ENCODE results near the gene PDE1C.
"Not testable (repeated sequence)": the region's sequence is repeated elsewhere in the genome, so short reads cannot be mapped to it uniquely, and the experiment has no call there.

The PDE1C gene

GRCh38 chr7:32070406-32071360 lies at the start of gene PDE1C:
Gene PDE1C, minus strand, starts transcription at chr7:32070407.
- no peak for DNase-seq

DNA sequence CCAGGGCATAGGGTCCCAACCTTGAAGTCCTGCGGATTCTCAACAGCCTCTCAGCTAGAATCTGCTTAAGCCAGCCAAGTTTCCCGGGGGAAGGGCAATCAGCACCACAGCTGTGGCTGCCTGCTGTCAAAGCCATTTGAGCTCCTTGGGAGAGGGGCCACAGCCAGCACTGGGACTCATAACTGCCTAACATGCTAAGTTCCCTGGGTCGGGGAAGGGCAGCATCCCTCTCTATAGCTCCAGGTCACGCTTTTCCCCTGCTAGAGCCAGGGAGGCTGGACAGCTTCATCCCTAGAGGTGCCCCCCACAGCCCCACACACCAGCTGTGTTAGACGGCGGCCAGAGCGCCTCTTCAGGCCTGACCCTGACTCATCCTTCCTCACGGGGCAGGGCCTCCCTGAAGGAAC lies 49.6 kb upstream of the PDE1C start:
- no peak for DNase-seq

DNA sequence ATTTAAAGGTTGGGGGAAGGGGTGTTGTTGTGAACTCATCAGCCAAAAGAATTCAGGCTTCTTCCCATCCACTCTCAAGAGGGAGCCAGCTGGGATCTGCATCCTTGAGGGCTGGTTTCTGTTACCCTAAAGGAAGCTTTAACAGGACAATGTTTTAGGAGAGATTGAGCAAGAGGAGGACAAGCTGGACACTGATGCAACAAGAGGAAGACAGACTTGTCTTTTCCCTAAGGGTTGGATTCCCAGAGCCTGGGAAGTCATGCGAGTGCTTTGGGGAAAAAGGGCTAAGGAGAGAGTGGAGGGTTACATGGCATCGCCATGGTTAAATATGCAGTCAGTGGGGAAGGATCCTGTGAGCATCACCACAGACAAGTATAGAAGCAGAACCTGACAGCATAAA lies 47.6 kb upstream of the PDE1C start:
- DNase-seq, result no peak

DNA sequence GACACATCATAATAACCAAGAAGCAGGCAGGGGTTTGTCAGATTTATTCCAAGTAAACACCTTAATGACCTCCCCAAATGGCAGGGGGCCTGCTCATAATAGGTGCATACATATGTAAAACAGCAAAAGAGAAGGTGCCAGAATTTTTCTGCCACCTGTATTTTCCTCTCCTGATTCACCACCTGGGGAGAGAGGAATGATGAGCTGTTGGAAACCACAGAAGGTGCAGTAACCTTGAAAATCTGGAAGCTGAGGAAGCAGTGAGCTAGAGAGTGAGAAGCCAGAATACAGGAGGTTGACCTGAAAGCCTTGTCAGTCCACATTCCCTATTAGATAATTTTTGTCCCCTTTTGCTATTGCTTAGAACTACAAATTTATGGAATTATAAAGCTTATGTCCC lies 46.2 kb upstream of the PDE1C start:
- DNase-seq, result no peak

DNA sequence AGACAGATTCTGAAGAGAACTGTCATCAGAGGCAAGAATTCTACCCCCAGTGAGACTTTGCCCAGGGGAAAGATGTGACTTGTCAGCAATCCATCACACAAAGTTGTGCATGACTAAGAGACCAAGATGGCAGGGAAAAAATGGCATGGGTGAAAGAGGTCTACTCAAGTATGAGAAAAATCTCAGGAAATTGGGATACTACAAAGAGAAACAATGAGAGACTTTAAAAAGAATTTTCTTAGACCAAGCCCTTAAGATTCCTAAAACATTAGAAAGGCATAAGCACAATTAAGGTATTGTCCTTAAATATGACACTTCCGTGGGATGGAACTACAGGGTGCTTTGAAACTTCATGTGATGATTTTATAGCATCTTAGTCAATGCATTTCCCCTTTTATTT lies 45.6 kb upstream of the PDE1C start:
- DNase-seq, result no peak

DNA sequence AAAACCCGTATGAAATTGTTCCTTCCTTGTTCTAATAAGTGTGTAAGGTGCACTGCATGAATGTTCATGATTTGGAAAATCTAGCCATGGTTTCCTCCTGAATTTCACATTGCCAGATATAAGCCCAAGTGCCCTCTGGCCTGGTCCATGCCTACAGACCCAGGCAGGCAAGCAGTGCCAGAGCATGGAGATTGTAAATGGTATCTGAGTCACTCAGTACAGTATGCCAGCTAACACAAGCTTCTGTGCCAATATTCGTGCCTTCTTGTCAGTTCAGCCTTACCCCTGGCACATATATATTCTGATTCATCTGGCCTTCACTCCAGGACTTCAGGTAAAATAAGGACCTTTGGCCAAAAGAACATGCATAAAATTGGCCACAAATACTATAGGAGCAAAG lies 38.4 kb upstream of the PDE1C start:
- no peak for DNase-seq

DNA sequence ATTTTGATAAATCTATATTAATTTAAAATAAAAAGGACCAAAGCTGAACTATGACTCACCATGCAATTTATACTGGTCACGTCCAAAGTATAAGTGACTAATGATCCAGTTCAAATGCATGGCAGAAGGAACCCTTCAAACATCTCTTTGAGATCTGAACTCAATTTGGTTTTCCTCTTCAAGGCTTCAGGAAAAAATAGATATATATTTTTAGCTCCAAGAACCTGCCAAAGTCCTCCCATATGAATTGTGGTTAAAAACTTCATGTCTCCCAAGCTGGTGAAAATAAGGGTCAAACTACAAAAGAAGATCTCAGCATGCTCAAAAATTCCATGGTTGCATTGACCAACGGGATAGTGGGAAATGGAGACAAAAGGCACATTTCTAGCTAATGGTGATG lies 34.6 kb upstream of the PDE1C start:
- no peak for DNase-seq

DNA sequence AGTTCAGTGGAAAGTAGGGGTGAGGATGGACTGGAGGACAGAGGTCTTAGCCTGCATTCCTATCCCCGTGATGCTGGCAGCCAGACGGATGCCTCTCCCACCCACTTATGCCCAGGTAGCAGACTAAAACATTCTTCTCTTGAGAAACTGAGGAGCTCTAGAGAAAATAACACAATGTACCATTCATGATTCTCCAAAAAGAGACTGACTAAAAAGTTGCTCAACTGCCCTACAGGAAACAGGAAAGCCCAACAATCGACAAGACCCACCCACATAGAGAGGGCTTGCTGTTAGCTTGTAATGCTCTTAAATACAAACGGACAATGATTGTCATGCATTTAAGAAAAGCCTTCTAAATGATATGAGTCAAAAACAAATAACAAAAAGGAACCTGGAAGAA lies 33.2 kb upstream of the PDE1C start:
- no peak for DNase-seq

DNA sequence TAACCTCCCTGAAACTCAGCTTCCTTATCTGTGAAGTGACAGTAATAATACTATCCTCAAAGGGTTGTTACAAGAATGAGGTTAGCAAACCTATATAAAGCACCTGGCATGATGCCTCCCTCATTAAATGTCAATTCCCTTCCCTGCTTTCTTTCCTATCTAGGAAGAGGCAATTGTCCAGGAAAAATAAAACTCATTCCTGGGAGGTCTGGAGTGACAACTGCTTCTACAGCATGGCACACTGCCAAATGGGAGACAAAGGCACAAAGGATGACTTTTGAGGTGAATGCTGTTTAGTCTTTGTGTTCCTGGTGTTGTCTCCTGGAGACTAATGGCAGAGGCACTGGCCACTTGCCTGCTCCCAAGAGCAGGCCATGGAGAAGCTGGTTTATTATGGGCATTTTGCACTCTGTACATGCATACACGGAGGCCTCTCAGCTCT lies 32.2 kb upstream of the PDE1C start:
- DNase-seq, result no peak

DNA sequence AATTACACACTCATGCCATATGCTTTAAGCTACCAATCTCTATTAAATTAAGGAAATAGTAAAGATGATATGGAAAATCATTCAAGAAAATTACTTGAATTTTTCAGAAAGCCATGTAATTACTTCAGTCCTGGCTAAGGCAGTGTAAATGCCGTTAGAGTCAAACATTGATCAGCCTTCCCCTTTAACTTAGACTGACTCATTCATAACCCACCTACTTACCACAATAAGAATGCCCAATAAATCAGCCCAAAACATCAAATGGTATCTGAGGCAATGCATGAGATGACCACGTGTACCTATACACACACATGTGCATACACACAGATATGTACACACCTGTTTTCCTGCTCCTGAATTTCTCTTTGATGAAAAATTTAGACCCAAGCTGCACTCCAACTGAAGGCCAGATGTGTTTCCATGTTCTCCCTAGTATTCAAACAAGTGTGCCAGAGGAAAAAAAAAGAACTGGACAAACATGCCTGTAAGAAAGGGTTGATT lies 30.2 kb upstream of the PDE1C start:
- no peak for DNase-seq

DNA sequence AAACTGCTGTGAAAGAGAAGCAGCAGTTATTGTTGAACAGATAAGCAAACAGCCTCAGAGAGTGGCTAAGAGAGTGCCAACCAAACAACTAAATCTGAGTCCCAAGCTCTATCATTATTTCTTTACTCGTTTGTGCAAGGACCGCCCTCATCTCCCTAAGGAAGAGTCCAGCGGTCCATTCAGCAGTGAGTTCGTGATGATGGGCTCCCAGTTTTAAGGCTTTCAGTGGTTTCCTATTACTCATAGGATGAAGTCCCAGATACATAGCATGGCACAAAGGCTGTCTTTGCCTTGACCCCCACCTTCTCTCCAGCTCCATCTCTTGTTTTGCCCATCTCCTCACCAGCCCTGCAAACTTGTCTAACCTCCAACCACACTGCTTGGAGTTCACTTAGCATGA lies 24.3 kb upstream of the PDE1C start:
- no peak for DNase-seq

- DNase-seq, result no peak
These were observed 23.5 kb upstream of the PDE1C start for GRCh38 chr7:32093415-32094408.

- DNase-seq, result no peak
These were observed 22.1 kb upstream of the PDE1C start for GRCh38 chr7:32092346-32092745.

DNA sequence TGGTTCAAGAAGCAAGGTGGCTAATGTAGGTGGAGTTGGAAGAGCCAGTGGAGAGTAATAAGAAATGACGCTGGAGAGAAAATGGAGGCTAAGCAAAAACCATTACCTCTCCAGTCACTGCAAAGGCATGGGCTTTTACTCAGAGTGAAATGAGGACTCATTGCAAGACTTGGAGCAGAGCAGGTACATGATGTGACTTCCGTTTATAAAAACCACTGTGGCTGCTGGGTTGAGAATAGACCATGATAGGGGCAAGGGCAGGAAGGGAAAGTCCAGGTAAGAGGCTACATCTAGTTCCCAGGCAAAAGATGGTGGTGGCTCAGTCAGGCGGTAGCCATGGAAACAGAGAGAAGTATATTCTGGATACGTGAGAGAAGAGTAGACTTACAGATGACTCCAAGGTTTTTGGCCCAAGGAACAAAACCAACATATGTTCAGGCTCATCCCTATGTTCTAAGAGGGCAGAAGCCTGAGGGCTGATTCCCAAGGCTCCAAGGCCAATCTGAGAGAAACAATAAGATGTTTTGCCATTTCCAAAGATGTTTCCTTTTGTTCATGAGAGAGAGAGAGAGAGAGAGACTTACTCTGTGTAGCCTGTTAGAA lies 21.5 kb upstream of the PDE1C start:
- no peak for DNase-seq

DNA sequence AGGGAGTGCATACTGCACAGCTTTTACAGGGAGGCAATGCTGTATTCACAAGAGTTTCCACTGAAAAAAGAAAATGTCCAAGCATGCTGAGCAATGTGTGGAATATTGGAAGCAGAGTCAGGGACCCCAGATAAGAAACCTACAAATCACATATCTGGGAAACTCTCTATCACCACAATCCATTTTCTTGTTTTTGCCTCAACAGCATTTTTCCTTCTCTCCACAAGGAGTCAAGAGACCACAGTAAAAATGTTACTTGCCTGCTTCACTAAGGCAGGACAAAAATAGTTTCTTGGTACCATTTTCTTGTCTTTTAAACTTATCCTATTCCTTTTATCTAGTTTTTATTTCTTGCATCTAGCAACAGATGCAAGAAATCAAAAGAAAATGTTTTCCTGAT lies 19.5 kb upstream of the PDE1C start:
- no peak for DNase-seq

- DNase-seq, result no peak
These were observed 19.0 kb upstream of the PDE1C start for GRCh38 chr7:32089256-32089655.

DNA sequence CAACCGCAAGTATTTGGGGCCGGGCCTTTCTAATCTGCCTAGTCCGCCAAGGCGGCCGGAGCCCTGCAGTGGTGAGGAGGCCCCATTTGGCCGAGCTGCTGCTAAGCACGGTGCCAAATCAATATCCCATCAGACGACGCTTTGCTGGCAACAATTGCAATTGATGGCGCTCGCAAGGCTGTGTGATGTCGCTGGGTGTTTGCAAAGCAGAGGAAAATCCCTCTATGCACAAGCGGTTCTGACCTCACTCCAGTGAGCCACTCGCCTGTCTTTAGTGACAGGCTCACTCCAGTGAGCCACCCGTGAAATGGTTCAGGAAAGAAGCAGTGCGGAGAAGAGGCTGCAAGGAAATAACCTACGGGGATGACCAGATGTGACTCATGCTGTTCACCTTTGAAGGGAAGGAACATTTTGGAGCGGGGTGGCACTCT lies 18.3 kb upstream of the PDE1C start:
- DNase-seq, result no peak

- no peak for DNase-seq
These were observed 9.3 kb upstream of the PDE1C start for GRCh38 chr7:32079510-32079909.

DNA sequence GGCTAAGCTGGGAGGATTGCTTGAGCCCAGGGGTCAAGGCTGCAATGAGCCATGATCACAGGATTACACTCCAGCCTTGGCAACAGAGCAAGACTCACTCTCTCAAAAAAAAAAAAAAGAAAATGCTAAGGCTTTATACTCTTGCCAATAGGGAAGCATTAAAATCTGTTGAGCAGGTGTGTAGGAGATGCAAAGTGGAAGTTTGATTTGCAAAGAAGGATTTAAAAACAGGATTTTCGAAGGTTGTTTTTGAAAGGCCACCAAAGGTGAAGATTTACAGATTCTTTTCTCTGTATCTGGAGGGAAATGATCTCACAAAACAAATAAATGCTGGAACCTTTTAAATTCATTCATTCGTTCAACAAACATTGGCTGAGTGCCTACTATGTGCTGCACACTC lies 8.6 kb upstream of the PDE1C start:
- no peak for DNase-seq

DNA sequence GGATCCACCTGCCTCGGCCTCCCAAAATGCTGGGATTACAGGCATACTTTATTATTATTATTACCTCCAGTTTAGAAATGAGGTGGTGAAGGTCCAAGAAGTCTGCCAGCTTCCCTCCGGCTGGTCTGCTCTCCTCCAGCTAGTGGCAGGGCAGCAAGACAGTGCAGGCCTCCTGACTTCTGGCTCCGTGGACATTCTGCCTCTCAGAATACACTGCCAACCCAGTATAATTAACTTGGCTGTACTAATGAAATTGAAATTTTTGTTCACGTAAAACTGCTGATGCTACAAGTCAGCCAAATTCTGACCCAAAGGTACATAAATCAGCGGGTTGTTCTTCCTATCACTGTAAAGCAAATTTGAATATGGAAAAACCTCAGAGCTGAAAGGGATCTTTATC lies 7.6 kb upstream of the PDE1C start:
- DNase-seq, result no peak

GRCh38 chr7:32076802-32077201 lies 6.6 kb upstream of the PDE1C start:
- DNase-seq, result not testable (repeated sequence)

GRCh38 chr7:32075612-32076011 lies 5.4 kb upstream of the PDE1C start:
- DNase-seq, result no peak
